K562 (cell line): Measurements from ENCODE around the gene C2orf76. TPM values are rescaled to one million over a fixed set of nuclear protein-coding genes. Genes with fewer than 3 reads are reported as not detected.

Experiments
- ATAC-seq: fragments of 200-7000 bp; cut with Tn5 transposase; 3 replicates; pipeline ENCODE4 v1.9.1; 2020; ENCODE audit warnings: moderate library complexity
- BruUV-seq: library from RNA; stranded (reverse); fragments of 400-500 nt; replicated peaks from 2 replicates; lab custom pipeline; 2021; lab: Mats Ljungman, UMichigan
- CTCF ChIA-PET: fragments of 300-600 bp; formaldehyde crosslinking; extraction: SDS; loops from one replicate; lab custom pipeline; 2021; ENCODE audit warnings: low intra/inter-chr PET ratio; lab: Yijun Ruan, JAX
- POLR2A ChIA-PET: fragments of 300-600, 350-650 bp; sonication (Branson Sonifier 250); formaldehyde crosslinking; extraction: SDS; loops from one replicate; lab custom pipeline; 2021; ENCODE audit warnings: antibody characterized with exemption, inconsistent platforms; lab: Yijun Ruan, JAX
- DNase-seq, 4 experiments: peaks; one replicate each; pipeline versions ENCODE4 v3.0.0 to v3.0.0-alpha.2; 2011 to 2018; ENCODE audit warnings: low spot score in 3 of 4, mixed read lengths in 3 of 4; ENCODE audit errors: extremely low read depth in 1 of 4
- FAIRE-seq: peaks from 2 replicates; lab custom pipeline; 2011; peaks lifted over from hg19 to GRCh38; lab: Jason Lieb, UNC
- H2AFZ ChIP-seq: 2 replicates; pipeline ENCODE4 v1.6.0; 2011; ENCODE audit warnings: low read depth, low read length, control low read depth, inconsistent platforms
- H3K27ac ChIP-seq: fragments of 200-600 bp; 3 replicates; pipeline ENCODE4 v1.8.0; 2011; ENCODE audit warnings: low read depth, mild to moderate bottlenecking, control low read depth, inconsistent platforms, low read length, moderate library complexity, mixed read lengths; ENCODE audit errors: extremely low read depth
- H3K27me3 ChIP-seq, 2 experiments: fragments of 300-600 bp in 1 of 2; 2 replicates in 1 of 2; 3 replicates in 1 of 2; pipeline versions ENCODE4 v1.6.0 to v1.8.0; 2011; ENCODE audit warnings: inconsistent platforms in 2 of 2, low read length in 2 of 2, mild to moderate bottlenecking in 1 of 2, mixed read lengths in 1 of 2, moderate library complexity in 1 of 2; ENCODE audit not compliant: control insufficient read depth in 2 of 2, insufficient read depth in 2 of 2
- H3K36me3 ChIP-seq: fragments of 300-600 bp; 3 replicates; pipeline ENCODE4 v1.8.0; 2011; ENCODE audit warnings: mild to moderate bottlenecking, low read length, inconsistent platforms; ENCODE audit not compliant: control insufficient read depth, insufficient read depth
- H3K4me1 ChIP-seq, 2 experiments: fragments of 200-600 bp in 1 of 2; replicated peaks in 1 of 2; 2 replicates in 1 of 2; 3 replicates in 1 of 2; pipeline versions ENCODE4 v1.5.1 to v1.8.0; 2011; ENCODE audit warnings: inconsistent platforms in 2 of 2, low read length in 2 of 2, mild to moderate bottlenecking in 1 of 2, mixed read lengths in 1 of 2, moderate library complexity in 1 of 2; ENCODE audit not compliant: control insufficient read depth in 2 of 2, insufficient read depth in 2 of 2
- H3K4me2 ChIP-seq: 2 replicates; pipeline ENCODE4 v1.6.1; 2011; ENCODE audit warnings: low read length, control low read depth, inconsistent platforms, mixed read lengths; ENCODE audit not compliant: insufficient read depth
- H3K4me3 ChIP-seq: fragments of 200-600 bp; sonication (generic), shearing (Covaris generic); 2 replicates; pipeline ENCODE4 v1.5.1; 2016; ENCODE audit warnings: control low read depth, inconsistent platforms
- H3K79me2 ChIP-seq: fragments of 200-600 bp; 3 replicates; pipeline ENCODE4 v1.8.0; 2011; ENCODE audit warnings: low read length, inconsistent platforms; ENCODE audit not compliant: control insufficient read depth, insufficient read depth
- H3K9ac ChIP-seq, 2 experiments: 2 replicates each; pipeline versions ENCODE4 v1.6.0 to v1.6.1; 2011; ENCODE audit warnings: low read depth in 2 of 2, low read length in 2 of 2, control low read depth in 1 of 2, inconsistent platforms in 1 of 2, mild to moderate bottlenecking in 1 of 2, mixed read lengths in 1 of 2; ENCODE audit not compliant: insufficient read depth in 1 of 2
- H3K9me1 ChIP-seq: one replicate; pipeline ENCODE4 v1.6.0; 2011; ENCODE audit warnings: inconsistent platforms, mild to moderate bottlenecking, low read length, moderate library complexity; ENCODE audit not compliant: control insufficient read depth, insufficient read depth
- H3K9me3 ChIP-seq: replicated peaks from 2 replicates; pipeline ENCODE4 v1.5.1; 2011; ENCODE audit warnings: low read depth, low read length, inconsistent platforms; ENCODE audit not compliant: control insufficient read depth, insufficient read depth
- H4K20me1 ChIP-seq: replicated peaks from 2 replicates; pipeline ENCODE4 v1.6.1; 2011; ENCODE audit warnings: low read length, inconsistent platforms, mixed read lengths; ENCODE audit not compliant: control insufficient read depth, insufficient read depth
- GATAD2A ChIP-seq: fragments of 450-650 bp; IDR thresholded peaks from 2 replicates; pipeline ENCODE4 v1.6.1; 2017
- HNRNPK ChIP-seq: fragments of 200-400 bp; formaldehyde crosslinking; IDR thresholded peaks from one replicate; pipeline ENCODE4 v1.6.1; 2018; ENCODE audit warnings: mild to moderate bottlenecking, low read depth, low read length; ENCODE audit not compliant: poor library complexity, severe bottlenecking
- RBM14 ChIP-seq: fragments of 200-400 bp; formaldehyde crosslinking; IDR thresholded peaks from 2 replicates; pipeline ENCODE4 v1.6.1; 2018; ENCODE audit warnings: low read depth, mild to moderate bottlenecking, low read length, moderate library complexity, borderline replicate concordance; ENCODE audit not compliant: insufficient read depth
- SAFB2 ChIP-seq: fragments of 200-400 bp; formaldehyde crosslinking; IDR thresholded peaks from 2 replicates; pipeline ENCODE4 v1.6.1; 2018; ENCODE audit warnings: borderline replicate concordance, low read length, low read depth, moderate library complexity; ENCODE audit not compliant: severe bottlenecking
- SNIP1 ChIP-seq: fragments of 450-650 bp; IDR thresholded peaks from 2 replicates; pipeline ENCODE4 v1.7.1; 2017; ENCODE audit warnings: low read depth, mild to moderate bottlenecking
- ZNF133 ChIP-seq: fragments of 250-450 bp; sonication (Bioruptor Pico); IDR thresholded peaks from 2 replicates; pipeline ENCODE4 v1.4.0; 2020; ENCODE audit warnings: mild to moderate bottlenecking
- ZNF316 ChIP-seq: fragments of 450-650 bp; IDR thresholded peaks from 2 replicates; pipeline ENCODE4 v1.6.1; 2016
- WGBS: fragments of 100-300 bp; shearing (Covaris generic); methylation state at CpG from one replicate; pipeline ENCODE4 v1.1.6; 2016; ENCODE audit warnings: low coverage, mixed read lengths; ENCODE audit not compliant: insufficient coverage; ENCODE audit errors: missing lambda C conversion rate; 5-methylcytosine and 5-hydroxymethylcytosine counted together
- in situ Hi-C: fragments of 300-500 bp; cut with MboI; formaldehyde crosslinking; loops from 4 replicates; pipeline ENCODE4 v1.15.0; 2018; ENCODE audit warnings: inconsistent platforms, mixed read lengths
- intact Hi-C: fragments of 100-400 bp; cut with micrococcal nuclease; formaldehyde crosslinking; loops from 2 replicates; pipeline ENCODE4 v1.14.2; 2022
- polyA plus RNA-seq, 8 experiments: library from polyadenylated mRNA; depleted of rRNA in 4 of 8; stranded (reverse) in 5 of 8; unstranded in 3 of 8; fragments of >200 nt; fragmentation: Nextera tagmentation in 2 of 8; fragmentation: Illumina TruSeq in 1 of 8; extraction: Ambion mirVana in 2 of 8; extraction: Trizol in 1 of 8; gene quantifications; 2 replicates each; pipeline versions ENCODE4 v1.2.1 to v1.2.3, GENCODE V29; 2011 to 2014; ENCODE audit warnings: inconsistent platforms in 1 of 8, missing spikeins in 1 of 8
- total RNA-seq, 7 experiments: library from RNA; depleted of rRNA in 6 of 7; stranded (reverse); fragments of >200 nt in 6 of 7; fragmentation: Illumina TruSeq in 2 of 7; extraction: Trizol in 2 of 7; gene quantifications; 2 replicates each; pipeline versions ENCODE4 v1.2.1 to v1.2.3, GENCODE V29; 2011 to 2021; ENCODE audit warnings: low replicate concordance in 1 of 7
- TF ChIP-seq, protein P1 (sequence below): fragments of 450-650 bp; formaldehyde crosslinking; IDR thresholded peaks from 2 replicates; pipeline ENCODE4 v1.4.0; 2020; ENCODE audit warnings: mild to moderate bottlenecking, moderate library complexity

Gene C2orf76
- total and polyA plus RNA-seq, 9 of the 15 experiments (the other 6 are each of a cell fraction or from before 2014, with no cell fraction given) = 4.8 to 26.2 (median 14.5) TPM

DNA sequence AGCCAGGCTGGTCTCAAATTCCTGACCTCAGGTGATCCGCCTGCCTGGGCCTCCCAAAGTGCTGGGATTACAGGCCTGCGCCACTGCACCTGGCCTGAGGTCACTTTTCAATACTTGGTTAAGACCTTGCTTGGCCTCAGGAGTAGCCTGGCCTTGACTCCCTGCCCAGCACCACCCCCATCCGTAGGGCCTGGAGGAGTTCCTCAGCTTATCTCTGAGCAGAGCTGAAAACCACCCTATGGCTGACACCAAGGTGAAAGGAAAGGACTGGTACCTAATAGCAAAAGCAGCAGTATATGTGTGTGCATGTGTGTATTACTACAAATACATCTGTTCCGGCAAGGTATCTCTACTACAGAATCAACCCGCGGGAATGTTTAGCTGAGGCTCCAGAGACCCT is 87.0 kb downstream of the C2orf76 start:
- Histone ChIP-seq H3K27ac (no peak overlapping the region), H3K9me1 (no peaks in the 10 kb centered on the region), H2AFZ (no peak overlapping the region), H3K9me3 (no peaks in the 10 kb centered on the region), H3K36me3 (no peaks in the 10 kb centered on the region), H3K27me3 (peaks cover 18 to 23% of the 10 kb centered on the region in 2 experiments; a peak in 4 of 5 replicates), H3K4me3 (no peak overlapping the region), H3K9ac (peak overlapping the region in 1 of 2 experiments; percentile 15; a peak in 1 of 4 replicates), H3K4me1 (no peaks in the 10 kb centered on the region; a peak in 2 of 5 replicates), H4K20me1 (no peaks in the 10 kb centered on the region), H3K4me2 (no peak overlapping the region), H3K79me2 (no peaks in the 10 kb centered on the region)
- FAIRE-seq = no peak
- in situ Hi-C loops = loop anchor here (25.0 kb wide), 2 partner anchors 267 to 392 kb away; no protein-coding TSS in a partner anchor
- intact Hi-C loops = no loop called here
- ChIA-PET CTCF (no interaction called here), POLR2A (interaction anchor here (0.6 to 1.0 kb wide), 4 partner anchors 14 to 365 kb away, joined by 3 read pairs; no protein-coding TSS in a partner anchor)
- ATAC-seq = peak; percentile 62
- no TSS peak for BruUV-seq
- peak in 1 of 4 experiments; percentile 22 for DNase-seq
- TF ChIP-seq, protein P1, sequence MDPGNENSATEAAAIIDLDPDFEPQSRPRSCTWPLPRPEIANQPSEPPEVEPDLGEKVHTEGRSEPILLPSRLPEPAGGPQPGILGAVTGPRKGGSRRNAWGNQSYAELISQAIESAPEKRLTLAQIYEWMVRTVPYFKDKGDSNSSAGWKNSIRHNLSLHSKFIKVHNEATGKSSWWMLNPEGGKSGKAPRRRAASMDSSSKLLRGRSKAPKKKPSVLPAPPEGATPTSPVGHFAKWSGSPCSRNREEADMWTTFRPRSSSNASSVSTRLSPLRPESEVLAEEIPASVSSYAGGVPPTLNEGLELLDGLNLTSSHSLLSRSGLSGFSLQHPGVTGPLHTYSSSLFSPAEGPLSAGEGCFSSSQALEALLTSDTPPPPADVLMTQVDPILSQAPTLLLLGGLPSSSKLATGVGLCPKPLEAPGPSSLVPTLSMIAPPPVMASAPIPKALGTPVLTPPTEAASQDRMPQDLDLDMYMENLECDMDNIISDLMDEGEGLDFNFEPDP = no peak
- TF ChIP-seq ZNF133 = no peak
- no peak for TF ChIP-seq ZNF316
- no peak for TF ChIP-seq GATAD2A
- no peak for TF ChIP-seq RBM14
- TF ChIP-seq SAFB2 = no peak
- TF ChIP-seq SNIP1 = no peak
- TF ChIP-seq HNRNPK = no peak
- WGBS = 33% methylated on average over 6 of the region's 6 CpGs
